Measurements from ENCODE around the gene GOLGA7B. TPM values are rescaled to one million over a fixed set of nuclear protein-coding genes. Genes with fewer than 3 reads are reported as not detected.

GOLGA7B gene
- total RNA-seq, 1 donor from 2014 or later, result 0.32 TPM

DNA sequence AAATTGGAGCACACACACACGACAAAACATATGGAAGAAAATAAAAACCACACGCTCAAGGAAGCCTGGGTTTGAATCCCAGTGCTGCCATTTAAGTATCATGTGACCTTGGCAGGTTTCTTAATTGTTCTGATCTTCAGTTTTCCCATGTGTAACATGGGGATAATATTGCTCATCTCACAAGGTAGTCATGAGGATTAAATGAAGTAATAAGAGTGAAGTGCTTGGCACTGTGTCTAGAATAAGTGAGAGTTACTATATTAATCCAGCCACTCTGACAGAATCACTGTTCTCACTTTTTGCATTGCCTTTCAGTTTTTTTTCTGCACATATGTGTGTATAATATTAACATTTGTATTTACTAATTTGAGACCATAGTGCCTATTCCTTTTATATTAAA is 43.3 kb downstream of the GOLGA7B start:
- no peak for DNase-seq (ENCODE audit: low spot score)

DNA sequence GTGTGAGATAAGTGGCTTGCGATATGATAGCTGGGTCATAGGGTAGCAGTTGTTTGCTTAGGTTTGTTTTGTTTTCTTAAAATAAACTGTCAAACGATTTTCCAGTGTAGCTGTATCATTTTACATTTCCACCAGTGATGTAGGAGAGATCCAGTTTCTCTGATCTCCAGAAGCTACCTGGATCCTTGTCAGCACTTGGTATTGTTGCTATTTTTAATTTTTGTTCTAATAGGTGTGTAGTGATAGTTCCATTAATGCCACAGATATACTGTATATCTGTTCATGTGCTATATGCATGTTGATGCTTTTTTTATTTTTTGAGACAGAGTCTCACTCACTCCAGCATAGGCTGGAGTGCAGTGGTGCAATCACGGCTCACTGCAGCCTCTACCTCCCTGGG is 44.4 kb downstream of the GOLGA7B start:
- no peak for DNase-seq (ENCODE audit: low spot score)

DNA sequence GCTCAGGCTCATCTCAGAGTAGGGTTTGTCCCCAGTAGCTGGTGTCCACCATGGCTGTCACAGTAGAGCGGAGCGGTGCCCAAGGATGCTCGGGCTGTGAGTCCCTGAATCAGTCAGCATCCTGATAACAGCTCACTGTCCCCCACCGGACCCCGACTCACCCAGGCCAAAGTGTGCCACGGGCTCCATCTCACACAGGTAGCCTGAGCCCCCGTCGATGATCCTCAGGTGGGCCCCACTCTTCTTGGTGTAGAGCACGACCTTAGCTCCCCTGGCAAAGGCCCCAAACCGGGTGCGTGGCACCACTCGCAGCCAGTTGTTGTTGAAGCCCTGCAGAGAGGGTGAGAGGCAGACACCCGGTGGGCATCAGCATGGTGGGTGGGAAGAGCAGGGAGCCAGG is 45.4 kb downstream of the GOLGA7B start:
- DNase-seq (ENCODE audit: low spot score), result no peak

GRCh38 chr10:97895915-97896314 is 46.3 kb downstream of the GOLGA7B start:
- no peak for DNase-seq (ENCODE audit: low spot score)

- DNase-seq (ENCODE audit: low spot score), result no peak
These were observed 47.2 kb downstream of the GOLGA7B start for GRCh38 chr10:97896756-97897358.

DNA sequence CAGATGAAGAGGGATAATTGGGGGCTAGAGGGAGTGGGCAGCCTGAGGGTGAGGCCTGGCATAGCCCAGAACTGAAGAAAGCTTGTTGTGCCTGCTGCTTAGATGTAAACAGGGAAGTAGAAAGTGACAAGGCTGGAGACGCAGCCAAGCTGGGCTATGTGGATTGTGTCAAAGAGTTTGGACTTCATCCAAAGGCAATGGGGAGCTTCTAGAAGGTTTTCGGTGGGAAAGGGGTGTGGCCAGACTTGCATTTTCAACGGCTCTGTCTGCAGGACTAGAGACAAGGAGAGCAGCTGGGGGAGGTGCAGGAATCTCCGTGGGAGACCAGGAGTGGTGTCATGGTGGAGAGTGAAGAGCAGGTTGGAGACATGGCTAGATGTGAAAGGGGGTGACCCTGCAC is 48.8 kb downstream of the GOLGA7B start:
- no peak for DNase-seq (ENCODE audit: low spot score)

GRCh38 chr10:97901381-97901780 is 51.7 kb downstream of the GOLGA7B start:
- no peak for DNase-seq (ENCODE audit: low spot score)

GRCh38 chr10:97903128-97904017 is 53.7 kb downstream of the GOLGA7B start:
- no peak for DNase-seq (ENCODE audit: low spot score)

DNA sequence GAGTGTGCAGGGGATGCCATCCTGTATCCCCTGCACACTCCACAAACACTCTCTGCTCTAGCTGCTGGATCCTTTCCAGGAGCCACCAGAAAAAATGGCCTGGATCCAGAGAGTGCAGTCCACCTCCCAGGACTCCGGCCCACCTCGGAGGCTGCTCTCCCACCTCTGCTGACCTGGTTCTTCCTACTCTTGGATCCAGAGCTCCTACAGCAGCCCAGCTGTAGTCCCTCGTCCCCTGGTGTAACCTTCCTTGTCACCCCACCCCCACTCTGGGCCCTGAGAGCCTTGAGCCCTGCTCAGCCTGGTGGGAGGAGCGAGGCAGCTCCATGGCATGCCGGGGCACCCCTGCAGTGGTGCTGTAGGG is 54.4 kb downstream of the GOLGA7B start:
- no peak for DNase-seq (ENCODE audit: low spot score)

- DNase-seq (ENCODE audit: low spot score), result no peak
These were observed 54.9 kb downstream of the GOLGA7B start for GRCh38 chr10:97904576-97904975.

DNA sequence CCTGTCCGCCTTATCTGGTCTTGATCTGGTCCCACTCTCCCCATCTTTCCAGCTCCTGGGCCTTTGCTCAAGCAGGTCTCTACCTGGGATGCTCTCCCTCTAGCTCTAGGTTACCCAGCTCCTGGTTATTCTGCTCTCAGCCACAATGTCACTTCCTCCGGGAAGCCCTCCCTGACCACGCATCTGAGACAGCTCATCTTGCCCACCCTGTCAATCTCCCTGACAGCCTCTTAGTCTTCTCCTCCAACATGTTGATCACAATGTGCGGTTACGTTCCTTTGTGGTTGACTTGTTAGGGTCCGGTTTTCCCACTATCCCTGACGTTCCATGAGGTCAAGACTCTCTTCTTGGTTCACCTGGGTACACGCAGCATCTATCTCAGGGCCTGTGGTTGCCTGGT is 55.6 kb downstream of the GOLGA7B start:
- DNase-seq (ENCODE audit: low spot score), result no peak

DNA sequence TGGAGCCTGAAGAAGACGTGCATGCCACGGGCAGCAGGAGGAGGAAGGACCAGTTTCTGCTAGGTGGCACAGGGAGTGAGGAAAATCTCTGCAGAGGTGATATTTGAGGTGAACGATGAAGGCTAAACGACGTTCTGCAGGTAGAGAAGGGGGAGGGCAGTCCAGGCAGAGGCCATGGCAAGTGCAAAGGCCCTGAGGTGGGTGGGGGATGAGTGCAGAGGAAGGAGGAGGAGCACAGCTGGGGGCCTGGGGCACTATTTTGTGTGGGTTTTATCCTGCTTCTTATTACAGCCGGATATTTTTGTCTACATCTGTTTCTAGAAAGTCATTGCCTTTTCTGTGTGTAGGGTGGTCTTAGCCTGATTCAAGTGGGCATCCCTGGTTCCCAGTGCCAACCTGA is 57.6 kb downstream of the GOLGA7B start:
- DNase-seq (ENCODE audit: low spot score), result no peak

GRCh38 chr10:97907830-97908229 is 58.2 kb downstream of the GOLGA7B start:
- no peak for DNase-seq (ENCODE audit: low spot score)

- DNase-seq (ENCODE audit: low spot score), result no peak
These were observed 61.0 kb downstream of the GOLGA7B start for GRCh38 chr10:97910661-97911060.

- DNase-seq (ENCODE audit: low spot score), result no peak
These were observed 61.6 kb downstream of the GOLGA7B start for GRCh38 chr10:97911217-97911616.

GRCh38 chr10:97913193-97913592 is 63.5 kb downstream of the GOLGA7B start:
- DNase-seq (ENCODE audit: low spot score), result no peak

DNA sequence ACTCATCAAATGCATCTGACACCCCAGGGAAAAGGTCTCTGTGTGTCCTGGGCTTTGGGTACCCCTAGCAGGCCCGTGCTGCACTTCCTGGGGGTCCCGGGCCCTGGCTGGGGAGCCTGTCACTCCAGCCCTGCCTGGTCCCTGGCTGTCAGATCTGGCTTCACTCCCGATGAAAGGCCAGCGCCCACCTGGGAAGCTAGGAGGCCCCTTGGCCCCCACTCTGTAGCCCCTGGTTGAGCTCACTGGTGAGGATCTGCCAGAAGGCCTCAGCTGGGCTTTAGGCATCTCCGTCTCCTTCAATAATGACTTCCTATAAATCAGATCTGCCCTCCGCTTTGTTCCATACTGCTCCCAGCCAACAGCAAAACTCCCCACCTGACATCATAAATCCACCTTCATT is 64.0 kb downstream of the GOLGA7B start:
- no peak for DNase-seq (ENCODE audit: low spot score)

- DNase-seq (ENCODE audit: low spot score), result no peak
These were observed 64.7 kb downstream of the GOLGA7B start for GRCh38 chr10:97914171-97914836.

GRCh38 chr10:97914837-97915211 is 65.2 kb downstream of the GOLGA7B start:
- no peak for DNase-seq (ENCODE audit: low spot score)

DNA sequence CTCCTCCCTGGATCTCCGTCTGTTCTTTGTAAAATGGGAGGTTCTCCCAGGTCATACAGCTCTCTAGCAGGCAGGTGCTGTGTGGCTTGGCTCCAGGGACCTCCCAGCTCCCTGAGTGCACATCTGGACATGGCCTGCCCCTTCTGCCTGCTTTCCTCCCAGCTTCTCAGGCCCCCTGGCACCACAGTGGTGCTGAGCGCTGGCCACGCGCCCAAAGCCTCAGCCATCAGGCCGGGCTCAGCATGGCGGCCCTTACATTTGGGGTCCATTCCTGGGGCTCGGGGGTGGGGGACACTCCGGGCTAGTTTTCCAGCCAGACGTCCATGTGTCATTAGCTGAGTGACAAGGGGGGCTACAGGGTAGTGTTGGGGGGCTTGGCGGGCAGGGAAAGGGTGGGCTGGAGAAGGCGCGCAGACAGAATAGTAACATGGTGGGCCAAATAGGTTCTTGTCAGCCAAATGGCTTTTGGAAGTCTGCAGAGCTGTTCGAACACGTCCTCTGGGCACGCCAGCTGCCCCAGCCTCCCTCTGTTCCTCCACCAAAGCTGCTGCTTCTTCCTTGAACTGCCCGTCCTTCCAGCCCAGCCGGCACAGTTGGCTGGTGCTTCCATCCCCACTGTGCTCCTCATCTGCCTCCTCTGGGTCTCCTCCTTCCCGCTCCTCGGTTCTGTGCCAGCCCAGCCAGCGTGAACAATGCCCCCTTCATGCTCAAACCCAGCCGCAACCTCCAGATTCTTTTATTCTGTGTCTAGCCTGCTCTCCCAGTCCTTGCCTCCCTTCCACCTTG is 65.9 kb downstream of the GOLGA7B start:
- DNase-seq (ENCODE audit: low spot score), result no peak

GRCh38 chr10:97916586-97916985 is 66.9 kb downstream of the GOLGA7B start:
- no peak for DNase-seq (ENCODE audit: low spot score)

- DNase-seq (ENCODE audit: low spot score), result no peak
These were observed 69.4 kb downstream of the GOLGA7B start for GRCh38 chr10:97919012-97919411.

Measured in mesenteric fat pad (tissue), 1 donor.